GM21529 (cell line): ENCODE measurements around the gene NUP35.

ENCODE experiments used
- ATAC-seq: cut with Tn5 transposase; IDR thresholded peaks from one replicate; pipeline ENCODE4 v1.9.1; 2021; ENCODE audit not compliant: unreplicated experiment

The NUP35 gene

DNA sequence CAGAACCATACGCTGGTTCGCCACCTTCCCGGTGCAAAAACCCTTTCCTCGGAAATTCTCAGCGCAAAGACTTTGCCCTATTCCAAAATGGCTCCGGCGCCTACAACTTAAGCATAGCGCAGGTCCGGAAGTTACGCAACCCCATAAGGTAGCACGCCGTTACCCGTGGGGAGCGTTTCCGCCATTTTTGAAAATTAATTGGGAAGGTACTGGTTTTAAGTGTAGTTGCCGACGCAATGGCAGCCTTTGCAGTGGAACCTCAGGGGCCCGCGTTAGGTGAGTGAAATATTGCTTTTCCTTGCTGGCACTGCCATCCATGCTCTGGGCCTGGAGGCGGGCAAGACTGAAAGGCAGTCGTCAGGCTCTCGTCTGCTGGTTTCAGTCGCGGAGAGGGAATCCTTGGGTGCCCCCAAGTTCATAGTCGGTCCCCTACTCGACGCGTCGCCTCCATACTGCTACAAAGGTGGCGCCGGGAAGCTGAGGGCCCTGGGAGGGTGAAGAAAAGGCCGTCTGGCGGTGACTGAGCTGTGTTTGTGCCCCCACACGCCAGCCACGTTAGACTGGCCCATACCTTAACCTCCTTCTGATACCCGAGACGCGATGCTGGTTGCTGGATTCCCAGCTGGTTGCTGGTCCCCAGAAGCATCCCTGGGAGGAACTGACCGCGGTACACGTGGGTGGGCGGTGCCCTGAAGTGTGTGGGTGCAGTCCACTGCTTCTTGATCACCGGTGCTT lies at the start of gene NUP35:
NUP35 (plus strand) TSS at position 222 of the 735 bp plus-strand sequence; CDS start at position 237, 15 bp downstream.
- peak; percentile 88 for ATAC-seq

- no peak for ATAC-seq
These were observed 46.1 kb upstream of the NUP35 start for GRCh38 chr2:183078163-183078463.

DNA sequence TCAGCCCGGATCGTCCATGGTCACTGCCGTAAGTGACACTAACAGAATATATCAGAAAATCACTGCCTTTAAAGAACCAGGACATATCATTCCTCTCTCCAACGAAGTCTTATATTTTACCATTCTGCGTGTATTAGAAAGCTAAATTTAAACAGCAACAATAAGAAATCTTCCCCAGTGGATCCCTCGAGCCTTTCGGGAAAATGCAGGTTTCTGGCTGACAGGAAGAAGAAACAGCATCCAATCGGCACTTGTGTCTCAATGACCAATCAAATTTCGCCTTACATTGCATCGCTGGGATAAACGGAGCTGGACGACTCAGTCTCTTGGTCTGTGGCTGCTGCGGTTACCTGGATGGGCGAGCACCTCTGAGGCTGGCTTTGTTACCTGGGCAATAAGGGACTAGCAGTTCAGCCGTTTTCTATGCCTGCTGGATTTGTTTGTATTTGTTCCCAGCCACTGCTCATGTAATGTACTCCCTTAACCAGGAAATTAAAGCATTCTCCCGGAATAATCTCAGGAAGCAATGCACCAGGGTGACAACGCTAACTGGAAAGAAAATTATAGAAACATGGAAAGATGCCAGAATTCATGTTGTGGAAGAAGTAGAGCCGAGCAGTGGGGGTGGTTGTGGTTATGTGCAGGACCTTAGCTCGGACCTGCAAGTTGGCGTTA lies 45.6 kb upstream of the NUP35 start, which contains the start of gene DUSP19:
DUSP19 (plus strand) TSS at position 284 of the 675 bp plus-strand sequence; CDS start at position 471, 187 bp downstream.
- peak; percentile 95 for ATAC-seq

DNA sequence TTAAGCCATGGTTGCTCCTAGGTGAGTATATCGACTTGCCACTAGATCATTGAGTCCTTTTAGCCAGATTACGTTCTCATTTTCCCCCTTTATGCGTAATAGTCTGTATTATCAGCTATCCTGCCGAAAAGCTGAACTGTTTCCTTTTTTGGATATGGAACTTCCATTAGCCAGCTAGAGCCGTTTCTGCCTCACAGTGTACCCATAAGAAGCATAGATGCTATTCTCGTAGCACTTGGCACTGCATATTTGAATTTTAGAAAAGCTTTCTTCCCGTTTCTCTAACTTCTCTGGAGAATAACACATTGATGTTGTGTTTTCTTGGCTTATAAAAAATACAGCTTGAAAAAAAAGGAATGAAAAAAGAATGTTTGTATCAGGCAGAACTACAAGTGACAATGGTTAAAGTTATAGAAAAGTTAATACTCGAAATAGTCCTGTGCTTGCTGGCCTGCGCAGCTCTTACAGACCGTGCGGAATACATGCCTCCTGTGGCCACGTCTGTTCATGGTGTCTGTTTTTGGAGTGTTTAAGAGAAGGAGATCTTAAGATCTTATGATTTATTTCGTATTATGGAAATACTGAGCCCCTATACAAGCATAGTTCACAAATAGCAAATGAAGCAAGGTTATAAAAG lies 45.0 kb upstream of the NUP35 start:
- peak; percentile 22 for ATAC-seq

DNA sequence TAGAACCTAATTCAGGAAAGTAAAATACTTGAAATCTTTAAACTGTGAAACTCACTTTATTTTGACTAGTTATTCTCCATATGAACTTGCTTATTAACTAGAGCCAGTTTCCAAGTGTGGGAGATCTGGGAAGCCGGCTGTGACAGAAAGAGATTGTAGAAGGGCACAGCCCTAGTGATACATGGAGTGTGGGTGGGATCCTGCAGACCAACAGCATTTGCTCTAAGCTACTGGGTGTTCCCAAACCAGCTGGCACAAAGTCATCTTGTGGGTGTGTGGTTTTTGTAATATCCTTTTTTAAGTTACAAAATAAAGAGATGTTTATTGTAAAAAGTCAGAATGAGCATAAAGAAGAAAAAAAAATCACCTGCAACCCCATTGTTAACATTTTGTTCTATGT lies 42.3 kb upstream of the NUP35 start:
- ATAC-seq: no peak

GRCh38 chr2:183088061-183088460 lies 36.2 kb upstream of the NUP35 start:
- ATAC-seq: no peak

DNA sequence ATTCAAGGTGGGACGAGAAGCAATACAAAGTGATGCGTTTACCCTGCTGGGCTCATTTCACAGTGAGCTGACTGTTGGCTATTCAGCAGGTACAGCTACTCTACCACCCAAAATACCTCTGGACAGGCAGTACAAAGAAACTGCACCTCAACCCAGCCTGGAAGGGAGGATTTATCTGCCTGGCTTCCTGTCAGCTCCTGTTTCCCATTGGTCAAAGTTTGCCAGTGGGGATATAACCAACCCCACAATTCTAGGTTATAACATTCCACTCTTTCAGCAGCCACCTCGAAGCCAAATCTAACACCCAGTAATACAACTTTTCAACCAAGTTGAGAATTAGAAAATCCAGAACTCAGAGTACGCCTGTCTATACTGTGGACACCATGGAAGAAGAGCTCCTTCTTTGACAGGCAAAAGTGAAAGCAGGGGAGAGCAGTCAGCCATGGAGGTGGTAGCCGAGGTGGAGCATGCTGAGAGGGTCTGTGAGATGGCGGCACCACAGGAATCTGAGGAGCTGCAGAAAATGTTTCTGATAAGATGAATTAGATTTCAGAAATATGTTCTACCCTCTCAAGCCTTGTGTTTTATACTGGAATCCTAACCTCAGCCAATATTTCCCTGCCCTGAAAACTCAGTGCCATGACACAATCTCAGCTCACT lies 34.9 kb upstream of the NUP35 start:
- ATAC-seq: peak; percentile 36

DNA sequence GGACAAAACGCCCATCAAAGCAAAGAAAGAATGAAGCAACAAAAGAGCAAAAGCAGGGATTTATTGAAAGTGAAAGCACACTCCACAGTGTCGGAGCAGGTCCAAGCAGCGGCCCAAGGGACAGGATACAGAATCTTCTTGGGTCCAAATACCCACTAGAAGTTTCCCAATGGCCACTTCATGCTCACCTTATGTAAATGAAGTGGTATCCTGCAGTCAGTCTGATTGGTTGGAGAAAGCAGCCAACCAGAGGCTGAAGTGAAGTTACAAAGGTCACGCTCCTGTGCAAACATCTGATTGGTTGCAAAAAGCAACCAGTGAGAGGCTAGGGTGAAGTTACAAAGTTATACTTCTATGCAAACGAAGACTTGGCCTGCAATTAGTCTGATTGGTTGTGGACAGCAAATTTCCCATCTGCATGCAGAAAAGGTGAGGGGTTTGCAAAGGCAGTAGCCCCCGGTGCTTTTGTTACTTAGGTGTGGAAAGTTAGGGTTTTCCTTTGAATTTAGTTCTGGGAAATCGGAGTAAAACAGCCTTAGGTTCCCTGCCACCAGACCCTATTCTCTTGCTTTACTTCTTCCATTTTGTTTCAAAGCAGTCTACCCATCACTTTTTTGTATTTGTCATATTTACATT lies 32.8 kb upstream of the NUP35 start:
- no peak for ATAC-seq

DNA sequence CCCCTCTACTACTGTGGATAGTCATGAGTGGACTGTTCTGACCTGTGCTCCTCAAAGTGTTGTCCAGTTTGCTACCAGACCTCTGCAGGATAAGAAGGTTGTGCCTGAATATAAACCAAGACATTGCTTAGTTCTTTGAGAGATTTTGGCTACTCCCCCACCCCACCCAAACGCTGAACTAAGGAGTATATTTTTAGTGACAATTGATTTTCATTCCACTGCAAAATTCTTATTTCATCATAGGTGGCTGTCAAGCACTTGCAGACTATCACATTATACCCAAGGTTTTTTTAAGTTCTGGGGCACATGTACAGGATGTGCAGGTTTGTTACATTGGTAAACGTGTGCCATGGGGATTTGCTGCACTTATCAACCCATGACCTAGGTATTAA lies 32.3 kb upstream of the NUP35 start:
- no peak for ATAC-seq

- peak; percentile 83 for ATAC-seq
These were observed 30.2 kb upstream of the NUP35 start for GRCh38 chr2:183093857-183094657.

DNA sequence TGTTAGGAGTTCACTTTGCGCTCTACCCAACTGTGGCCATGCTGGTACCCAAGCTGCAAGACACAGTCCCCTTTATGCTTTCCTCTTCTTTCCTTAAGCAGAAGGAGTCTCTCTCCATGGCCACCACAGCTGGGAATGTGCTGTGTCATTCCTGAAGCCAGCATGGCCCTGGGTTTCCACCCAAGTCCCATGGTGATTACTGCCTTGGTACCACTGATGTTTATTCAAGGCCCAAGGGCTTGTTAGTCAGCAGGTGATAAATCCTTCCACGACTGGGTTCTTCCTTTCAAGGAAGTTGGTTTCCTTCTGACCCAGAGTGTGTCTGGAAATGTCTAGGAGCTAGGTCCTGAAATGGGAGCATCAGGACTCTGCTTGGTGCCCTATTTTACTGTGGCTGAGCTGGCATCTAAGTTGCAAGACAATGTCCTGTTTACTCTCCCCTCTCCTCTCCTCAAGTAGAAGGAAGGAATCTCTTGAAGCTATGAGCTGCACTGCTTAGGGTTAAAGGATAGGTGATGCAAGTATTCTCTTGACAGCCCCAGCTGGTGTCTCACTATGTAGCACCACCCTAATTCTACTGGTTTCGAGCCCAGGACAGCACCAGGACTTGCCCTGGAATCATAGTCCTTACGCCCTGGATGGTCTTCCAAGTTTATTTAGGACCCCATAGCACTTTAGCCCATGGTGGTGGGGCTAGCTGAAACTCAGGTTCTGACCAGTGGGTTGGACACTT lies 18.7 kb upstream of the NUP35 start:
- no peak for ATAC-seq

DNA sequence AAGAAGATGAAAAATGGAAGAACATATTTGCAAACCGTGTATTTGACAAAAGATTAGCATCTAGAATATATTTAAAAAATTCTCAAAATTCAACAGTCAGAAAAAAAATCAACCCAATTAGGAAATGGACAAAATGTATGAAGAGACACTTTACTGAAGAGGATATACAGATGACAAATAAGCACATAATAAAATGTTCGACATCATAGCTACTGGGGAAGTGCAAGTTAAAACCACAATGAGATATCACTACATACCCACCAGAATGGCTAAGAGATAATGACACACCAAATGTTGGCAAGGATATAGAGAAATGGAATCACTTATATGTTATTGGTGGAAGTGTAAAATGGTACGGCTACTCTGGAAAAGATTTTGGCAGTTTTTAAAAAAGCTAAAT lies 11.7 kb upstream of the NUP35 start:
- ATAC-seq: no peak

DNA sequence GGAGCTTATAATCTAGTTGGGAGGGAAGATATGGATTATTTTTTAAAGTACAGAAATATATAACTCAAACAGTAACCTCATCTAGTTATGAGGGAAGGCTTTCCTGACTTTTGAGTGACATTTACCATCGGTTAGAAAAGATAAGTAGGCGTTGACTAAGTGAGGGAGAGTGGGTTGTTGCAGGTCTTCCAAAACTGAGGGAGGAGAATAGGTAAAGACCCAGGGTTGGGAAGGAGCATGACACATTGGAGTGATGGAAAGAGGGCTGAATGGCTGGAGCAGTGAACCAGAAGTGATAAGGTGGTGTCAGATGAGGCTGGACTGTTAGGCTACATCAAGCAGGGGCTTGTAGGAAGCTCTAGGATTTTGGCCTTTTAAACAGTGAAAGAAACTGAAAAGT lies 10.6 kb upstream of the NUP35 start:
- ATAC-seq: no peak

DNA sequence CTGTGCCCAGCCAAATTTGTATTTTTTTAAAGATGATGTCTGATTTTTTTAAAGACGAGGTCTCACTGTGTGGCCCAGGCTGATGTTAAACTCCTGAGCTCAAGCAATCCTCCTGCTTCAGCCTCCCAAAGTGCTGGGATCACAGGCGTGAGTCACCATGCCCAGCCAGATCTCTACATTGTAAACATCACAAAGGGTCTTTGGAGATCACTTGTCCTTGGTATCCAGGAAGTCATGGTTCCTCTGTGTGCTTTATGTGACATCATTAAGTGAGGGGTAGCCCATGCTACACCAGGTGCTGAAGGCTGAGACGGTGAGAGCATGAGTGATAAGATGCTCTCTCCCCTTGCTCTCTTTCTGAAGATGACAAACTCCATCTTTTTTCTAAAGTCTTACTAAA lies 7.0 kb upstream of the NUP35 start:
- ATAC-seq: no peak

GRCh38 chr2:183123117-183123958 lies 905 bp upstream of the NUP35 start:
- no peak for ATAC-seq

DNA sequence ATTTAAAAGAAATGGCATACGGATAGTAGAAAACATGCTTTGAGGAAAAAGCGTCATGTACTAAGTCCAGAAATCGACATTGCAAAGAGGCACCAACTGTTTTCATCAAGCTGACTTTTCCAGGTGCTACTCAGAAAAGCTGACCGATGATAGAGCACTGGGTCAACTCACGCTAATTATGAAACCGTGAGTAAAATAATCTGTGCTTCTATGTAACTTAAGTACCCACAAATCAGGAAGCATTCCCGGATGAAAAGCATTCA lies 353 bp upstream of the NUP35 start:
- peak; percentile 37 for ATAC-seq

DNA sequence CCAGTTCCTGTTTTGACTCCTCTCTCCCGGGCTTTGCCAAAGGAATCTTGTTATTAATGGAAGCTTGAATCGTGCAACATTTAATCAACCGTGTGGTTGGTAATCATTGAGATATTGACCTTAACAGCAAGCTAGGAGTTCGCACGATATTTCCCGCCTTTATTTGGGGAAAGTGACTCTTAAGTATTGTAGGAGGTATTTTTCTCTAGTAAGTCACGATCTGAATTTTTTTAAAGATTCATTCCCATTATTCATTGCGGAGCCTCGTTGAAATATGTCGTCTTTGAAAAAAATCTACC lies 663 bp downstream of the NUP35 start:
- ATAC-seq: peak; percentile 4

DNA sequence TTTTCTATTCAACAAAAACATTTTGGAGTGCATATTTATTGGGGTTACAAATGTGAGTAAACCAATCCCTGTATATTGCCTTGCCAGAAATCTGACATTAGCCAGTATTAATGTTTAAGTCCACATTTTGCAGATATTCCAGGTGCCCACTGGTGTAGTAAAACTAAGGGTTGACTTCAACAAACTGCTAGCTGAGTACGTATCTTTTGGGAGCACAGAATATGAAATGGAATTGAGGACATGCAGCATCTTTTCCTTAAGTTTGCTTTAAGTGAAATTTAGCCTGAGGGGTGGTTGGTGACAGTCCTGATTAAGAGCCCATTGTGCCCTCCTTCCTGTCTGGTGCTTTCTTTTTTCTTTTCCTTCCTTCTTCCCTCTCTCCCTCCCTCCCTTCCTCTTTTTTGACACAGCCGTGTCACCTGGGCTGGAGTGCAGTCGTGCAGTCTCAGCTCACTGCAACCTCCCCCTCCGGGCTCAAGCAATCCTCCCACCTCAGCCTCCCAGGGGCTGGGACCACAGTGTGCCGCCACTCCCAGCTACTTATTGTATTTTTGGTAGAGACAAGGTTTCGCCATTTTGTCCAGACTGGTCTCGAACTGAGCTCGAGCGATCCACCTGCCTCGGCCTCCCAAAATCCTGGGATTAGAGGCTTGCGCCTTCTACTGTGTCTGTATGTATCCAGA lies 1.6 kb downstream of the NUP35 start:
- ATAC-seq: no peak

DNA sequence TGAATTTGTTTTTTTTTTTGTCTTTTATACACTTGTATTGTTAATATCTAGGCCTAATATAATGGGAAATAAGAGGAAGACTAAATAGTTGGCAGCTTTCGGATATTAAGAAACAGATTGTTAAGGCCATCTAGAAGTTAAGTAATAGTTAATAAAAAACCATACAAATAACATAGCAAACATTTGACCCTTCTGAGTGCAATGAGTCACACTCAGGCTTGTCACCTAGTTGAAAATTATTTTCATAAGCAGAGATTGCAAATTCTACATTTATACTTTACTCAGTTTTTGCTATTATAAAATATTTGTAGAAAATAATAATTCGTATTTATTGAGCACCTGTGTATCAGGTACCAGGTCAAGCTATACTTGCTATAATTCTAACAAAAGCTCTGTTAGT lies 2.4 kb downstream of the NUP35 start:
- no peak for ATAC-seq
